ENCODE results near the gene BABAM2.

Gene BABAM2

GRCh38 chr2:28247290-28247689 is 356.8 kb downstream of the BABAM2 start:
- Histone ChIP-seq H3K36me3 (ENCODE audit: control insufficient read depth in 2 of 2, insufficient read depth in 1 of 2, low read length in 2 of 2) (no peaks in the 10 kb centered on the region), H3K9me3 (ENCODE audit: control insufficient read depth, insufficient read depth, low read depth, low read length) (no peaks in the 10 kb centered on the region), H3K27ac (ENCODE audit: extremely low read depth, low read depth, low read length) (no peak overlapping the region), H3K4me1 (ENCODE audit: control insufficient read depth, insufficient read depth, low read length) (0 out of 2 replicates have a peak, but pooled peaks cover 4% of the 10 kb centered on the region), H3K4me3 (ENCODE audit: low read depth, low read length) (no peak overlapping the region)
- TF ChIP-seq ZNF488 (tag by site-specific recombination; IDR thresholded peaks at IDR 0.05) (no peak), ZNF843 (tag by site-specific recombination; IDR thresholded peaks at IDR 0.05) (no peak), ZSCAN4 (tag by site-specific recombination; IDR thresholded peaks at IDR 0.05) (no peak), ZNF510 (tag by site-specific recombination; IDR thresholded peaks at IDR 0.05; ENCODE audit: insufficient replicate concordance) (no peak), ZFP3 (tag by site-specific recombination; IDR thresholded peaks at IDR 0.05; ENCODE audit: low read depth) (no peak), ZNF324 (tag by site-specific recombination; IDR thresholded peaks at IDR 0.05) (no peak), ZNF146 (tag by site-specific recombination; IDR thresholded peaks at IDR 0.05) (no peak)
- ChIA-PET POLR2A (no interaction called here), CTCF (interaction anchor here (0.5 to 0.6 kb wide), 2 partner anchors 203 to 478 kb away, joined by 3 read pairs; no protein-coding TSS in a partner anchor)

- Histone ChIP-seq H3K27ac (ENCODE audit: extremely low read depth, low read depth, low read length) (no peak overlapping the region), H3K4me1 (ENCODE audit: control insufficient read depth, insufficient read depth, low read length) (0 out of 2 replicates have a peak, but pooled peaks cover 4% of the 10 kb centered on the region), H3K4me3 (ENCODE audit: low read depth, low read length) (no peak overlapping the region), H3K36me3 (ENCODE audit: control insufficient read depth in 2 of 2, insufficient read depth in 1 of 2, low read length in 2 of 2) (no peaks in the 10 kb centered on the region), H3K9me3 (ENCODE audit: control insufficient read depth, insufficient read depth, low read depth, low read length) (no peaks in the 10 kb centered on the region)
- ChIA-PET POLR2A (no interaction called here), CTCF (no interaction called here)
- no peak for TF ChIP-seq ZNF114 (tag by site-specific recombination; IDR thresholded peaks at IDR 0.05)
- TF ChIP-seq GLIS2 (tag by site-specific recombination; IDR thresholded peaks at IDR 0.05): no peak
- no peak for TF ChIP-seq ZNF155 (tag by site-specific recombination; IDR thresholded peaks at IDR 0.05)
- TF ChIP-seq PRDM6 (tag by site-specific recombination; IDR thresholded peaks at IDR 0.05): no peak
- TF ChIP-seq ELK4 (IDR thresholded peaks at IDR 0.05; ENCODE audit: borderline replicate concordance, low read depth, low read length): no peak
- TF ChIP-seq ZNF777 (tag by site-specific recombination; IDR thresholded peaks at IDR 0.05; ENCODE audit: borderline replicate concordance): no peak
- TF ChIP-seq GFI1B (tag by site-specific recombination; IDR thresholded peaks at IDR 0.05): no peak
- no peak for TF ChIP-seq ZBTB21 (tag by site-specific recombination; IDR thresholded peaks at IDR 0.05)
- no peak for TF ChIP-seq ZNF48 (tag by site-specific recombination; IDR thresholded peaks at IDR 0.05)
- TF ChIP-seq SETDB1 (IDR thresholded peaks at IDR 0.05; ENCODE audit: insufficient read length, low read length): no peak
- no peak for TF ChIP-seq ZNF24 (tag by site-specific recombination; IDR thresholded peaks at IDR 0.05)
- no peak for TF ChIP-seq ZBTB6 (tag by site-specific recombination; IDR thresholded peaks at IDR 0.05)
- TF ChIP-seq ZNF133 (tag by site-specific recombination; IDR thresholded peaks at IDR 0.05): no peak
- no peak for TF ChIP-seq ZNF776 (tag by site-specific recombination; IDR thresholded peaks at IDR 0.05; ENCODE audit: borderline replicate concordance)
- no peak for TF ChIP-seq ZNF19 (tag by site-specific recombination; IDR thresholded peaks at IDR 0.05; ENCODE audit: low read depth)
- TF ChIP-seq MZF1 (tag by site-specific recombination; IDR thresholded peaks at IDR 0.05; ENCODE audit: borderline replicate concordance): no peak
- TF ChIP-seq IKZF3 (tag by site-specific recombination; IDR thresholded peaks at IDR 0.05): no peak
These were observed 357.2 kb downstream of the BABAM2 start for GRCh38 chr2:28247734-28248133.
